H1 (cell line): ENCODE results near the gene BCKDHB. TPM values are rescaled to one million over a fixed set of nuclear protein-coding genes. Genes with fewer than 3 reads are reported as not detected.

Experiments used
- CTCF ChIA-PET: fragments of 300-600 bp; sonication (Branson Sonifier 250); formaldehyde crosslinking; loops from one replicate; lab custom pipeline; 2021; ENCODE audit not compliant: partially characterized antibody; lab: Charles Lee
- POLR2A ChIA-PET: fragments of 300-600 bp; sonication (Branson Sonifier 250); formaldehyde crosslinking; loops from one replicate; lab custom pipeline; 2021; ENCODE audit warnings: inconsistent platforms; ENCODE audit not compliant: partially characterized antibody; lab: Charles Lee
- DNase-seq, 2 experiments: peaks; one replicate each; pipeline versions ENCODE4 v3.0.0 to v3.0.0-alpha.2; 2010 to 2022; ENCODE audit warnings: low spot score in 2 of 2, low read depth in 1 of 2, mixed read lengths in 1 of 2
- FAIRE-seq: peaks from 2 replicates; lab custom pipeline; 2011; peaks lifted over from hg19 to GRCh38; lab: Jason Lieb, UNC
- H2AFZ ChIP-seq: 2 replicates; pipeline ENCODE4 v1.8.1; 2012; ENCODE audit warnings: low read length, inconsistent platforms
- H2AK5ac ChIP-seq: 2 replicates; pipeline ENCODE4 v1.6.1; 2013; ENCODE audit warnings: low read depth, low read length
- H2BK120ac ChIP-seq: replicated peaks from 2 replicates; pipeline ENCODE3; 2013; ENCODE audit warnings: low read depth, low read length, inconsistent platforms
- H2BK12ac ChIP-seq: 2 replicates; pipeline ENCODE4 v1.6.1; 2013; ENCODE audit warnings: low read depth, low read length
- H2BK15ac ChIP-seq: 2 replicates; pipeline ENCODE4 v1.6.1; 2013; ENCODE audit warnings: low read length
- H2BK20ac ChIP-seq: 2 replicates; pipeline ENCODE4 v1.6.1; 2013; ENCODE audit warnings: low read length
- H2BK5ac ChIP-seq: 2 replicates; pipeline ENCODE4 v1.6.1; 2013; ENCODE audit warnings: low read depth, low read length
- H3K14ac ChIP-seq: 2 replicates; pipeline ENCODE4 v1.6.1; 2013; ENCODE audit warnings: inconsistent platforms; ENCODE audit not compliant: insufficient read length
- H3K18ac ChIP-seq: 2 replicates; pipeline ENCODE4 v1.6.1; 2013; ENCODE audit warnings: low read length; ENCODE audit errors: extremely low read depth
- H3K23ac ChIP-seq: 2 replicates; pipeline ENCODE4 v1.6.1; 2013; ENCODE audit warnings: inconsistent platforms; ENCODE audit not compliant: insufficient read length
- H3K23me2 ChIP-seq: 2 replicates; pipeline ENCODE4 v1.6.1; 2013; ENCODE audit warnings: low read depth, low read length
- H3K27ac ChIP-seq: 2 replicates; pipeline ENCODE4 v1.6.1; 2011; ENCODE audit warnings: low read depth, low read length, inconsistent platforms
- H3K27me3 ChIP-seq, 4 experiments: replicated peaks in 1 of 4; 1 replicate in 1 of 4; 2 replicates in 3 of 4; pipeline versions ENCODE4 v1.6.1 to v1.8.1; 2011 to 2013; ENCODE audit warnings: low read length in 3 of 4, mild to moderate bottlenecking in 3 of 4, inconsistent platforms in 2 of 4, mixed read lengths in 2 of 4, moderate library complexity in 1 of 4; ENCODE audit not compliant: control insufficient read depth in 3 of 4, insufficient read depth in 3 of 4; ENCODE audit errors: extremely low read depth in 1 of 4
- H3K36me3 ChIP-seq, 4 experiments: 2 replicates each; pipeline versions ENCODE4 v1.6.1 to v1.8.1; 2011 to 2013; ENCODE audit warnings: mild to moderate bottlenecking in 4 of 4, low read length in 3 of 4, moderate library complexity in 2 of 4, control low read depth in 1 of 4, inconsistent platforms in 1 of 4; ENCODE audit not compliant: insufficient read depth in 4 of 4, control insufficient read depth in 2 of 4
- H3K4ac ChIP-seq: replicated peaks from 2 replicates; pipeline ENCODE3; 2013; ENCODE audit warnings: low read length, low read depth, mixed read lengths, inconsistent platforms; ENCODE audit not compliant: insufficient read length
- H3K4me1 ChIP-seq, 4 experiments: replicated peaks in 1 of 4; 1 replicate in 1 of 4; 2 replicates in 3 of 4; pipeline versions ENCODE4 v1.6.1 to v1.8.1; 2011 to 2013; ENCODE audit warnings: low read length in 3 of 4, inconsistent platforms in 2 of 4, mixed read lengths in 1 of 4; ENCODE audit not compliant: insufficient read depth in 4 of 4, control insufficient read depth in 3 of 4
- H3K4me2 ChIP-seq, 2 experiments: 2 replicates each; pipeline versions ENCODE4 v1.6.1 to v1.8.1; 2011 to 2013; ENCODE audit warnings: low read depth in 2 of 2, low read length in 2 of 2, control low read depth in 1 of 2, inconsistent platforms in 1 of 2, mild to moderate bottlenecking in 1 of 2; ENCODE audit not compliant: insufficient read depth in 1 of 2
- H3K4me3 ChIP-seq, 4 experiments: fragments of 200-600, 300-600 bp in 1 of 4; sonication (generic), shearing (Covaris generic), sonication (Bioruptor Twin) in 1 of 4; 2 replicates each; pipeline versions ENCODE4 v1.5.1 to v1.8.1; 2011 to 2016; ENCODE audit warnings: low read length in 4 of 4, low read depth in 3 of 4, control low read depth in 2 of 4, inconsistent platforms in 2 of 4, mild to moderate bottlenecking in 2 of 4, mixed read lengths in 1 of 4, moderate library complexity in 1 of 4; ENCODE audit not compliant: insufficient read depth in 2 of 4; ENCODE audit errors: extremely low read depth in 1 of 4
- H3K56ac ChIP-seq: replicated peaks from 2 replicates; pipeline ENCODE3; 2013; ENCODE audit warnings: low read depth, mild to moderate bottlenecking, mixed read lengths, low read length, inconsistent platforms; ENCODE audit not compliant: insufficient read length
- H3K79me1 ChIP-seq: 2 replicates; pipeline ENCODE4 v1.6.1; 2013; ENCODE audit warnings: low read depth, low read length, control low read depth
- H3K79me2 ChIP-seq, 2 experiments: 2 replicates each; pipeline versions ENCODE4 v1.6.1 to v1.8.1; 2012 to 2013; ENCODE audit warnings: low read length in 2 of 2, mild to moderate bottlenecking in 2 of 2, inconsistent platforms in 1 of 2; ENCODE audit not compliant: insufficient read depth in 2 of 2, control insufficient read depth in 1 of 2
- H3K9ac ChIP-seq, 4 experiments: replicated peaks in 1 of 4; 1 replicate in 1 of 4; 2 replicates in 3 of 4; pipeline versions ENCODE4 v1.6.1 to v1.8.1; 2011 to 2013; ENCODE audit warnings: low read depth in 3 of 4, low read length in 3 of 4, control low read depth in 2 of 4, mild to moderate bottlenecking in 2 of 4, moderate library complexity in 2 of 4, inconsistent platforms in 1 of 4; ENCODE audit errors: extremely low read depth in 1 of 4
- H3K9me3 ChIP-seq, 2 experiments: 2 replicates each; pipeline versions ENCODE4 v1.6.1 to v1.8.1; 2012 to 2013; ENCODE audit warnings: mild to moderate bottlenecking in 2 of 2, moderate library complexity in 2 of 2, control low read depth in 1 of 2, inconsistent platforms in 1 of 2, low read depth in 1 of 2, low read length in 1 of 2, mixed read lengths in 1 of 2; ENCODE audit not compliant: insufficient read depth in 2 of 2
- H4K20me1 ChIP-seq, 2 experiments: replicated peaks in 1 of 2; 2 replicates each; pipeline versions ENCODE3 to v1.8.1; 2011 to 2013; ENCODE audit warnings: inconsistent platforms in 2 of 2, low read length in 2 of 2, mild to moderate bottlenecking in 1 of 2; ENCODE audit not compliant: insufficient read depth in 2 of 2, control insufficient read depth in 1 of 2
- H4K5ac ChIP-seq: 2 replicates; pipeline ENCODE4 v1.6.1; 2013; ENCODE audit warnings: low read length, low read depth, mixed read lengths, inconsistent platforms; ENCODE audit not compliant: insufficient read length
- H4K8ac ChIP-seq: 2 replicates; pipeline ENCODE4 v1.8.0; 2013; ENCODE audit warnings: mild to moderate bottlenecking, moderate library complexity, low read length, inconsistent platforms; ENCODE audit not compliant: insufficient read depth; ENCODE audit errors: extremely low read depth
- H4K91ac ChIP-seq: replicated peaks from 2 replicates; pipeline ENCODE3; 2013; ENCODE audit warnings: low read length, mixed read lengths, inconsistent platforms; ENCODE audit not compliant: insufficient read length
- RNF2 ChIP-seq: fragments of 200-900, 300-1000 bp; sonication (generic); IDR thresholded peaks from 2 replicates; pipeline ENCODE4 v1.7.1; 2016; ENCODE audit warnings: borderline replicate concordance, low read depth, mild to moderate bottlenecking, antibody characterized with exemption, low read length; ENCODE audit not compliant: poor library complexity, severe bottlenecking; ENCODE audit errors: missing control alignments
- WGBS, 2 experiments: shearing (Covaris generic) in 1 of 2; methylation state at CpG; one replicate each; pipeline versions ENCODE4 v1.1.6 to v1.1.7; 2013 to 2015; ENCODE audit warnings: low lambda C conversion rate in 2 of 2, mixed read lengths in 2 of 2, inconsistent platforms in 1 of 2, low coverage in 1 of 2, missing lambda C conversion rate in 1 of 2; ENCODE audit not compliant: insufficient replicate concordance in 2 of 2, insufficient coverage in 1 of 2, insufficient read length in 1 of 2; ENCODE audit errors: extremely low coverage in 1 of 2, missing lambda C conversion rate in 1 of 2; 5-methylcytosine and 5-hydroxymethylcytosine counted together
- polyA plus RNA-seq, 7 experiments: library from polyadenylated mRNA; depleted of rRNA in 3 of 7; stranded (reverse) in 5 of 7; unstranded in 2 of 7; fragments of >200 nt in 5 of 7; fragments of 200-250 nt in 2 of 7; gene quantifications; 1 replicate in 5 of 7; 2 replicates in 1 of 7; 4 replicates in 1 of 7; pipeline versions ENCODE4 v1.2.1 to v1.2.3, GENCODE V29; 2011 to 2013; ENCODE audit warnings: missing spikeins in 2 of 7, mixed read lengths in 2 of 7
- total RNA-seq: library from RNA; stranded (reverse); fragmentation: NEBNext Ultra II Directional; extraction: Animal tissue kit (Norgen Biotek cat#: 25700); gene quantifications from 2 replicates; pipeline ENCODE4 v1.2.1, GENCODE V29; 2021

Gene BCKDHB
- total and polyA plus RNA-seq, 2 of the 8 experiments (the other 6 are each of a cell fraction or from before 2014, with no cell fraction given) = 22.1 to 30.8 TPM

DNA sequence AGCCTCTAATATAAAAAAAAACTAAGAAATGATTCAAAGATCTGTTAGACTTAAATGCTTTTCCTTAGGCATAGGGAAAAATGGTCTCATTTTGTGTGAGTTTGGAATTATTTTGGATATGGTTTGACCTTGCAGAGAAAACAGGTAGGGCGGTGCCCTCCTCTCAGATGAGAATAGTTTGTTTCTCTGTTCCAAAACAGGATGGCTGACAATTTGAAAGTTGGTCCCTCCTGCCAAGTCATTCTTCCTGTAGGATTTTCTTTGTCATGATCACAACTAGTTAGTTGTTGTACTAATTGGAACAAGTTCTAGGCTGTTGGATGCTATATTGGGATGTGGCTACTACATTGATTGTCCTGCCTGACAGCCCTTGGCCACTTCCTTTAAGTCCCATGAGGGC, 108.6 kb downstream of the BCKDHB start:
- no peak overlapping the region for H2AFZ ChIP-seq
- TF ChIP-seq RNF2 = no peak

More for the DNA sequence above, 108.6 kb downstream of the BCKDHB start:
- Histone ChIP-seq H4K91ac (no peak overlapping the region), H4K8ac (no peak overlapping the region), H3K4me3 (no peak overlapping the region), H2BK20ac (no peak overlapping the region), H2BK15ac (no peak overlapping the region), H3K79me1 (no peaks in the 10 kb centered on the region), H3K18ac (no peak overlapping the region), H3K4ac (no peak overlapping the region), H3K4me2 (no peak overlapping the region), H3K23ac (no peak overlapping the region), H2BK12ac (no peak overlapping the region), H3K9me3 (no peaks in the 10 kb centered on the region), H3K36me3 (no peaks in the 10 kb centered on the region; a peak in 1 of 8 replicates), H4K20me1 (no peaks in the 10 kb centered on the region), H3K9ac (no peak overlapping the region), H3K14ac (no peak overlapping the region), H3K27me3 (no peaks in the 10 kb centered on the region), H2BK5ac (no peak overlapping the region), H2BK120ac (no peak overlapping the region), H4K5ac (no peak overlapping the region), H2AK5ac (no peak overlapping the region), H3K56ac (no peak overlapping the region), H3K27ac (no peak overlapping the region; the same call in 1 of the 2 replicates), H3K4me1 (peaks cover 0 to 3% (median 0%) of the 10 kb centered on the region in 4 experiments; a peak in 3 of 7 replicates), H3K23me2 (no peaks in the 10 kb centered on the region), H3K79me2 (no peaks in the 10 kb centered on the region)
- DNase-seq (no peak), FAIRE-seq (no peak)
- WGBS, 2 experiments = 100% methylated on average over 1 of the region's 1 CpG; no CpG with 5 or more reads in 1 of the 2 experiments
- ChIA-PET POLR2A (interaction anchor here (0.8 kb wide), 1 partner anchor 109 kb away, joined by 3 read pairs; the partner anchor contains the start of gene BCKDHB), CTCF (interaction anchor here (0.6 to 2.3 kb wide), 15 partner anchors 10 to 1174 kb away, joined by 3 to 24 read pairs (median 4); no protein-coding TSS in a partner anchor)
